Lower leg skin (tissue), 3 donors: ENCODE data around the gene POLA2.

Experiments used
- CTCF ChIP-seq, 3 donors: fragments of 450-650 bp; IDR thresholded peaks; one replicate each; pipeline ENCODE4 v1.5.1; 2016; ENCODE audit warnings: antibody characterized with exemption in 3 of 3, mild to moderate bottlenecking in 3 of 3, moderate library complexity in 2 of 3
- POLR2A ChIP-seq, 2 donors: fragments of 450-650 bp; IDR thresholded peaks; one replicate each; pipeline ENCODE4 v1.6.1; 2016 to 2017; ENCODE audit warnings: antibody characterized with exemption in 2 of 2, mild to moderate bottlenecking in 1 of 2, moderate library complexity in 1 of 2

GRCh38 chr11:65226103-65226442 lies 35.7 kb upstream of the POLA2 start:
- no peak for TF ChIP-seq CTCF (IDR thresholded peaks at IDR 0.05)
- TF ChIP-seq POLR2A (IDR thresholded peaks at IDR 0.05) = no peak
